ENCODE data around the gene LPIN3.

LPIN3 gene

GRCh38 chr20:41366546-41367392 is 26.1 kb downstream of the LPIN3 start, which contains the start of gene EMILIN3:
EMILIN3 (minus strand) TSS chr20:41366818; CDS start chr20:41366634, 184 bp downstream.
- no peak for DNase-seq (ENCODE audit: low read depth)

- no peak for DNase-seq (ENCODE audit: low read depth)
Measured at GRCh38 chr20:41367393-41367695, 26.7 kb downstream of the LPIN3 start.

GRCh38 chr20:41367956-41368355 is 27.3 kb downstream of the LPIN3 start:
- DNase-seq (ENCODE audit: low read depth): no peak

GRCh38 chr20:41369673-41370072 is 29.1 kb downstream of the LPIN3 start:
- no peak for DNase-seq (ENCODE audit: low read depth)

GRCh38 chr20:41370176-41370575 is 29.6 kb downstream of the LPIN3 start:
- DNase-seq (ENCODE audit: low read depth): no peak

DNA sequence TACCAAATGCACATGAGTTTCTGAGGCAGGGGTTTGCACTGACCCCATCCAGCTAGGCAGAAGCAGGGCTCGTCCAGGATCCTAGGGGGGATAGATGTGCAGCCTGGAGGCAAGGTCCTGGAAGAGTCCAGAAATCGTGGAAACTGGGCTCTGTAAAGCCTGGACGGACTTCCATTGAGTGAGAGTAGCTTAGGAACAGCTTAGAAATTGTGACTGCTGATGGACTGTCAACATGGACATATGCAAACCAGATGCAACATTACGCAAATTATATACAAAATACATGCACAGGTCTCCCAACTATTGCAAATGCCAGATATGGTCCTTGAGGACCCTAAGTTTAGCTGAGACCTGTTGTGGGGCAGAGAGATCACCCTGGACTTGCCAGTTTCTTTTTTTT is 30.8 kb downstream of the LPIN3 start:
- DNase-seq (ENCODE audit: low read depth): no peak

GRCh38 chr20:41373251-41373783 is 32.7 kb downstream of the LPIN3 start:
- no peak for DNase-seq (ENCODE audit: low read depth)

DNA sequence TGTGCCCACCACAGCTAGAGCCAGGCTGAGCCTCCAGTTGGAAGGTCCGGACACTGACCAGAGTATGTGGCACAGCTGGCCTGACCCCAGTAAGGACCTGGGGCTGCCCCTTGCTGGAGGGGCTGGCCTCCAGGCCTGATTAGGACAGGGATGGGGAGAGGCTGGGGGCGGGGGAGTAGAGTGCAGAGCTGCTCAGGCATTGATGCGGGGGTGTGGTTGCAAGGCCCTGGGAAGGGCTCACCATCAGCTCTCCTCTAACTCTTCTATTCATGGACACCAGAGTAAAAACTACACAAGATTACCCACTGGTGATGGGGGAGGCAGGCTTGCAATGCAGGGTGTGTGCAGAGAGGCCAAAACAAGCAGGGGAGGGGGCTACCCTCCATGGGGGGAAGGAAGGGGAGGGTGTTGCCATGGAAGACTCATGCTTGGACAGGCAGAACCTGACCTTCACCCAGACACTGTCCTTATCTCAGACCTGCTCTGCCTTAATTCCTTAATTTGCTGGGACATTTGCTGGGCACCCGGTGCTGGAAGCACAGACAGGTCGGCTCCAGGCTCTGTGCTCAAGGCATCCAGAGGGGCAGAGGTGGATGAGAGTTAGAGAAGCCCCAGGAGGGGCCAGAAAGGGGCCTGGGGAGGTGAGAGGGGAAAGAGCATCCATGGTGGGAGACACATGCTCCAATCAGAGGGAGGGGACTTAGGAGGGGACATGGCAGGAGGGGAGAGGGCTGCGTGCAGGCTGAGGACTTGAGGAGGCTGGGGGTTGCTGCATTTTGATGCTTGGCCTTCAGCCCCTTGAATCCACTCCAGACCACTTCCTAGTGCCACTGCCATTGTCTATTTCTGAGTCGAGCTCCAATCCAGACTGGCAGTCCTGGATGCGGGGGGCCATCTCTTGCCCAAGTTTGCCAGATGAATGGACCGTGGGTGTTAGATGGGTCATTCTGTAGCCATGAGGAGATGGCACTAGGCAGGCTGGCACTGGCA is 33.6 kb downstream of the LPIN3 start:
- DNase-seq (ENCODE audit: low read depth): no peak

DNA sequence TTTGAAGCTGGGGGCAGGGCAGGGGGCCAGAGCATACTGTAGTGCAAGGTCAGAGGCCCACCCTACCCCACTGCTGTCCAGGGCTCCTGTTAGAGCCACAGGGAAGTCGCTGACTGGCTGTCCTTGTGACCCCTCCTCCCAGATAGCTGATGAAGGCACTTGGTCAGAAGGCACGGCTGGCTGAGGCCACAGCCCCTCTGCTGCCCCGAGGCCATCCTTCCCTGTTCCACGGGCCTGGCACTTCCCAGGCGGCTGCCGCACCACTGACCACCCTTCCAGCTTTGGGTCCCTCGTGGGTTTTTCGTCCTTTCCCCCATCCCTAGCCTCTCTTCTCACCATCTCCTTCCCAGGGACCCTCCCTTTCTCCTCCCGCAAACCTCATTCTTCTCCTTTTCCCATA is 35.2 kb downstream of the LPIN3 start:
- DNase-seq (ENCODE audit: low read depth): no peak

GRCh38 chr20:41376349-41376748 is 35.7 kb downstream of the LPIN3 start:
- DNase-seq (ENCODE audit: low read depth): no peak

- no peak for DNase-seq (ENCODE audit: low read depth)
Measured at GRCh38 chr20:41377275-41377674, 36.7 kb downstream of the LPIN3 start.

GRCh38 chr20:41379551-41379950 is 38.9 kb downstream of the LPIN3 start:
- no peak for DNase-seq (ENCODE audit: low read depth)

- DNase-seq (ENCODE audit: low read depth): no peak
Measured at GRCh38 chr20:41380551-41381193, 40.1 kb downstream of the LPIN3 start.

GRCh38 chr20:41382791-41383305 is 42.2 kb downstream of the LPIN3 start:
- no peak for DNase-seq (ENCODE audit: low read depth)

DNA sequence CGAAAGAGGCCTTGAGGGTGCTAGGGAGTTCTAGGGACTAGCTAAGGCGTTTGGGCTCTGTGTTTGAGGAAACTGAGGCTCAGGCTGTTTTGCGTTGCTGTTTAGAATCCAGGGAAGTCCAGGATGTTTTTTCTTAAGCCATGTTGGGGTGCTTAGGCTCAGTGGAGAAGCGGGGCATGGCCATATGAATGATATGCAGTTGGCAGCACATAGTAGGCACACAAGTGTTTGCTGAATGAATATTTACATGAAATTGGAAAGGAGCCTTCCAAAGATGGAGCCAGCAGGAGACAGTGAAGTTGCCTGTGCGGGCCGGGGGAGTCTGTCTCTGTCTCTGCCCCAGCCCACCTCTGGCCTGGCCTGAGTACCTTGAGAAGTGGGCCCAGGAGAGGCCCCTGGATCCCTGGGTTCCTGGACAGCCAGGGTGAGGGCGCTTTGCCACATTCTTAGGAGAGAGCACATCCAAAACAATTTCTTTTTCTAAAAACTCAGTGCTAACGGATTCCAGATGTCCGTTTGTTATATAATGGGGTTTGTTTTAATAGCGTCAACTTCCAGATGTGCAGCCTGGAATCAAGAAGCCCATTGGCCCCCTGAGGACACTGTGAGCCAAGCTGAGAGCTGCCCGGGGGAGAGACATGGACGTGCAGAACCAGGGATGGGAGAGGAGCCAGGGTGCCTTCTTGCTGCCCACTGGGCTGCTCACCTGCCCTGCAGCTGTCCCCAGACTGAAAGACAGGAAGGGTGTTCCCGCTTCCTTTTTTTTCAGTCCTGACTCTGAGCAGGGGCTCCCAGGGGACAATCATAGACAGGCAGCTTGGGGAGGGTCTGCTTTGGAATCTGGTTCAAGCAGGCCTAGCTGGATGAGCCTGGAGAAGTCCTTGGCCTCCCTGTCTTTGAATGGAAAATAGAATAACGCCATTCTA is 46.1 kb downstream of the LPIN3 start:
- peak; percentile 26 for DNase-seq (ENCODE audit: low read depth)

GRCh38 chr20:41387444-41387851 is 46.8 kb downstream of the LPIN3 start:
- DNase-seq (ENCODE audit: low read depth): no peak

GRCh38 chr20:41390889-41391288 is 50.3 kb downstream of the LPIN3 start:
- no peak for DNase-seq (ENCODE audit: low read depth)

GRCh38 chr20:41391587-41392001 is 51.0 kb downstream of the LPIN3 start:
- DNase-seq (ENCODE audit: low read depth): no peak

DNA sequence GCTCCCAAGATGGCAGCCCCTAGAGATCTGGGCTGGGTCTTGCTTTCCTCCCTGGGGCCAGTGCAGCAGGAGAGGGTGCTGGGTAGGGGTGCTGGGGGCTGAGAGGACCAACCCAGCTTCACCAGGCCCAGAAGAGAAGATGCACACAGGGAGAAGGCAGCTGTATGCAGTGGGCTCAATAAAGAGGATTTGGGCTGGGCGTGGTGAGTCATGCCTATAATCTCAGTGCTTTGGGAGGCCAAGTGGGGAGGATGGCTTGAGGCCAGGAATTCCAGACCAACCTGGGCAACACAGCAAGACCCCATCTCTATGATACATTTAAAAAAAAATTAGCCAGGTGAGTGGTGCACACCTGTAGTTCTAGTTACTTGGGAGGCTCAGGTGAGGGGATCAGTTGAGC is 51.7 kb downstream of the LPIN3 start:
- no peak for DNase-seq (ENCODE audit: low read depth)

- peak; percentile 6 for DNase-seq (ENCODE audit: low read depth)
Measured at GRCh38 chr20:41392871-41393704, 52.5 kb downstream of the LPIN3 start.

All from stromal cell of bone marrow (primary cell).